ENCODE data around the gene LSAMP.

LSAMP gene

DNA sequence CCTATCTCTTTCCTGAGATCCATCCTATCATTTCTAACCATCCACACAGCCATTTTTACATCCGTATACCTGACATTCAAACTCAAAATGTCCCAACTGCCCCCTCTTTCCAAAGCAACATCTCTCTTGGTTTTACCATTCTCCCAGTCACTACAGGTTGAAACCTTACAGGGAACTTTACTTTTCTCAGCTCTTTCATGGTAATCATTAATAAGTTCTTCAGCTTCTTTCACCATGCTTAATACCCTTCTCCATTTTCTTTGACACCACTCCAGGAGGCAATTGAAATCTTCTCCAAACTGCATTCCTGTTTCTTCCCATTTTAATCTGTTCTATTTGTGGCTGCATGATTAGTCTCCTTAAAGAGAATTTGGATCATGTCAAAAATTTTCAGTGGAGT lies 469.5 kb downstream of the LSAMP start:
- Histone ChIP-seq H3K36me3 (ENCODE audit: control insufficient read depth in 2 of 2, insufficient read depth in 2 of 2, low read length in 2 of 2) (no peaks in the 10 kb centered on the region), H3K27ac (ENCODE audit: low read length) (no peak overlapping the region), H3K4me1 (ENCODE audit: control insufficient read depth, insufficient read depth, low read length) (no peaks in the 10 kb centered on the region), H3K27me3 (ENCODE audit: control insufficient read depth in 1 of 2, insufficient read depth in 2 of 2, low read length in 2 of 2) (no peaks in the 10 kb centered on the region), H3K4me3 (ENCODE audit: low read length in 2 of 2) (no peak overlapping the region), H3K9ac (ENCODE audit: low read length in 2 of 2) (no peak overlapping the region), H3K9me3 (ENCODE audit: control insufficient read depth in 2 of 2, low read length in 2 of 2) (no peaks in the 10 kb centered on the region)

- no peaks in the 10 kb centered on the region for H3K9me3 ChIP-seq (ENCODE audit: control insufficient read depth in 2 of 2, low read length in 2 of 2)
- no peaks in the 10 kb centered on the region for H3K4me1 ChIP-seq (ENCODE audit: control insufficient read depth, insufficient read depth, low read length)
- no peaks in the 10 kb centered on the region for H3K36me3 ChIP-seq (ENCODE audit: control insufficient read depth in 2 of 2, insufficient read depth in 2 of 2, low read length in 2 of 2)
- H3K9ac ChIP-seq (ENCODE audit: low read length in 2 of 2) = no peak overlapping the region
- no peak overlapping the region for H3K27ac ChIP-seq (ENCODE audit: low read length)
- H3K27me3 ChIP-seq (ENCODE audit: control insufficient read depth in 1 of 2, insufficient read depth in 2 of 2, low read length in 2 of 2) = no peaks in the 10 kb centered on the region
- no peak overlapping the region for H3K4me3 ChIP-seq (ENCODE audit: low read length in 2 of 2)
Observed at GRCh38 chr3:115975353-115975752, 469.9 kb downstream of the LSAMP start.

DNA sequence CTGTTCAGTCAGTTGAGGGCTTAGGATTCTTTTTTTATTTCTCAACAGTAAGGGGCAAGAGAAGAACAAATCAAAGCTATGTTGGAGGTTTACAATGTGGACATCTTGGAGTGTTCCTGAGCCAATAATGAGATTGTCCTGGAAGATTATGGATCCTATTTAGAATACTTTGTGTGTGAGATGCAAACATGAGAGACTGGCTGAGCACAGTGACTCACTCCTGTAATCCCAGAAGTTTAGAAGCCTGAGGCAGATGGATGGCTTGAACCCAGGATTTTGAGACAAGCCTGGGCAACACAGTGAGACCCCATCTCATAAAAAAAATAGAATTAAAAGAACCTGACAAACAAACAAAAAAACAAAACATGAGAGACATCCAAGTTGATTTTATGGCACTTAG lies 470.3 kb downstream of the LSAMP start:
- Histone ChIP-seq H3K36me3 (ENCODE audit: control insufficient read depth in 2 of 2, insufficient read depth in 2 of 2, low read length in 2 of 2) (no peaks in the 10 kb centered on the region), H3K4me3 (ENCODE audit: low read length in 2 of 2) (no peak overlapping the region), H3K27me3 (ENCODE audit: control insufficient read depth in 1 of 2, insufficient read depth in 2 of 2, low read length in 2 of 2) (no peaks in the 10 kb centered on the region), H3K9ac (ENCODE audit: low read length in 2 of 2) (no peak overlapping the region), H3K27ac (ENCODE audit: low read length) (no peak overlapping the region), H3K4me1 (ENCODE audit: control insufficient read depth, insufficient read depth, low read length) (no peaks in the 10 kb centered on the region), H3K9me3 (ENCODE audit: control insufficient read depth in 2 of 2, low read length in 2 of 2) (no peaks in the 10 kb centered on the region)

GRCh38 chr3:115968871-115969270 lies 476.4 kb downstream of the LSAMP start:
- Histone ChIP-seq H3K27ac (ENCODE audit: low read length) (no peak overlapping the region), H3K4me1 (ENCODE audit: control insufficient read depth, insufficient read depth, low read length) (no peaks in the 10 kb centered on the region), H3K4me3 (ENCODE audit: low read length in 2 of 2) (no peak overlapping the region)

DNA sequence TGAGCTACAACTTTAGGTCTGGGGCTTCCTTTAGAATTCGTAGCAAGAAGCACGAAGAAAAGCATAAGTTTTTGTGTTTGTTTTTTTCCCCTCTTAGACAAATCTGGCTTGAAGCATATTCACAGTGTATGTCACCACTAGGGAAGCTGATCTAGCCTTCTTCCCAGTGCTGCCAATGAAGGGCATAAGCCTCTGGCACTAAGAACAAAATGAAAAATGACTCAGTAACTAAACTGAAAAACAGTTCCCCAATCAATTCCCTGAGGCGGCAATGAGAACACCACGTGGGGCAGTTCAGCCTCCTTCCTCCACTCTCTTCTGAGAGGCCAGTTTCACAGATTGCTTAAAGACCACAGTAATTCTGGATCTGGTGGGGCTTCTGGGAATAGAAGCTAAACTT lies 483.9 kb downstream of the LSAMP start:
- Histone ChIP-seq H3K9ac (ENCODE audit: low read length in 2 of 2) (no peak overlapping the region), H3K36me3 (ENCODE audit: control insufficient read depth in 2 of 2, insufficient read depth in 2 of 2, low read length in 2 of 2) (no peaks in the 10 kb centered on the region)

More at GRCh38 chr3:115968871-115969270, 476.4 kb downstream of the LSAMP start:
- Histone ChIP-seq H3K9me3 (ENCODE audit: control insufficient read depth in 2 of 2, low read length in 2 of 2) (no peaks in the 10 kb centered on the region), H3K9ac (ENCODE audit: low read length in 2 of 2) (no peak overlapping the region), H3K36me3 (ENCODE audit: control insufficient read depth in 2 of 2, insufficient read depth in 2 of 2, low read length in 2 of 2) (no peaks in the 10 kb centered on the region), H3K27me3 (ENCODE audit: control insufficient read depth in 1 of 2, insufficient read depth in 2 of 2, low read length in 2 of 2) (no peaks in the 10 kb centered on the region)

DNA sequence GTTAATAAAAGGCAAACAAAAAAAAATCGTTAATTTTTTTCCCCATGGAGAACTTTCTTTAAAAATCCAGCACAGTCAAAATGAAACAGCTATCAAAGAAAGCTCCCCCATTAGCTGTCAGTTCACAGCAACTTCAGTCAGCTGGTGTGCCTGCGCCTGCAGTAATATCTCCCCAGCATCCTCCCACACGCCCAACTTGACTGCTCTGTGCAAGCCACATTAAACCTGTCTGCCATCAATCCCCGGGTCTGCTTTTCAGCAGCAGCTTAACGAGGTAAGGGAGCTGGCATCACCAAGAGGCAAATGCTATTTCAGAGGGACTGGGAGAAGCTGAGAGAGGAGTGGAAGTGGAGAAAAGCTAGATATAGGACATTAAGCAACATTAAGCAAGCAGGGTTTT lies 484.5 kb downstream of the LSAMP start:
- Histone ChIP-seq H3K9ac (ENCODE audit: low read length in 2 of 2) (no peak overlapping the region), H3K27me3 (ENCODE audit: control insufficient read depth in 1 of 2, insufficient read depth in 2 of 2, low read length in 2 of 2) (no peaks in the 10 kb centered on the region), H3K4me3 (ENCODE audit: low read length in 2 of 2) (no peak overlapping the region), H3K9me3 (ENCODE audit: control insufficient read depth in 2 of 2, low read length in 2 of 2) (no peaks in the 10 kb centered on the region), H3K4me1 (ENCODE audit: control insufficient read depth, insufficient read depth, low read length) (no peaks in the 10 kb centered on the region), H3K36me3 (ENCODE audit: control insufficient read depth in 2 of 2, insufficient read depth in 2 of 2, low read length in 2 of 2) (no peaks in the 10 kb centered on the region), H3K27ac (ENCODE audit: low read length) (no peak overlapping the region)

More for the DNA sequence above, 483.9 kb downstream of the LSAMP start:
- Histone ChIP-seq H3K27ac (ENCODE audit: low read length) (no peak overlapping the region), H3K4me3 (ENCODE audit: low read length in 2 of 2) (no peak overlapping the region), H3K9me3 (ENCODE audit: control insufficient read depth in 2 of 2, low read length in 2 of 2) (no peaks in the 10 kb centered on the region), H3K27me3 (ENCODE audit: control insufficient read depth in 1 of 2, insufficient read depth in 2 of 2, low read length in 2 of 2) (no peaks in the 10 kb centered on the region), H3K4me1 (ENCODE audit: control insufficient read depth, insufficient read depth, low read length) (no peaks in the 10 kb centered on the region)

DNA sequence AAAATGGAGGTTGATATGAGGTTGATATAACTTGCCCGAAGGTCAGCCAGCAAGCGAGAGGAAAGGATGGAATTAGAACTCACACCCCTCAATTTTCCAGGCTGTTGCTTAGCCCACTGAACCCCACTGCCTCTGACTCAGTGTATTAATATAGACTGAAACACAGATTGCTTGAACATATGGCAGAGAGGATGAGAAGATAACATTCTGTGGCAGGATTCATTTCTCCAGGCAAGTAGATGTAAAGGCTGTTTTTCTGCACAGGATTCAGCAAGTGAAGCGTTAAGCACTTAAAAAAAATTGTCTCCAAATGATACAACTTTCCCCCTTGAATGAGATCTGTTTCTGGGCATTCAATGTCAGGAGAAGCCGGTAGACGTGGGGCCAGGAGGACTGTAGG lies 486.8 kb downstream of the LSAMP start:
- no peaks in the 10 kb centered on the region for H3K27me3 ChIP-seq (ENCODE audit: control insufficient read depth in 1 of 2, insufficient read depth in 2 of 2, low read length in 2 of 2)
- H3K4me1 ChIP-seq (ENCODE audit: control insufficient read depth, insufficient read depth, low read length) = no peaks in the 10 kb centered on the region
- H3K9ac ChIP-seq (ENCODE audit: low read length in 2 of 2) = no peak overlapping the region
- no peak overlapping the region for H3K27ac ChIP-seq (ENCODE audit: low read length)
- H3K4me3 ChIP-seq (ENCODE audit: low read length in 2 of 2) = no peak overlapping the region
- no peaks in the 10 kb centered on the region for H3K36me3 ChIP-seq (ENCODE audit: control insufficient read depth in 2 of 2, insufficient read depth in 2 of 2, low read length in 2 of 2)
- H3K9me3 ChIP-seq (ENCODE audit: control insufficient read depth in 2 of 2, low read length in 2 of 2) = no peaks in the 10 kb centered on the region

- no peak overlapping the region for H3K4me3 ChIP-seq (ENCODE audit: low read length in 2 of 2)
- no peak overlapping the region for H3K27ac ChIP-seq (ENCODE audit: low read length)
- no peak overlapping the region for H3K9ac ChIP-seq (ENCODE audit: low read length in 2 of 2)
- no peaks in the 10 kb centered on the region for H3K36me3 ChIP-seq (ENCODE audit: control insufficient read depth in 2 of 2, insufficient read depth in 2 of 2, low read length in 2 of 2)
- no peaks in the 10 kb centered on the region for H3K9me3 ChIP-seq (ENCODE audit: control insufficient read depth in 2 of 2, low read length in 2 of 2)
- H3K27me3 ChIP-seq (ENCODE audit: control insufficient read depth in 1 of 2, insufficient read depth in 2 of 2, low read length in 2 of 2) = no peaks in the 10 kb centered on the region
- H3K4me1 ChIP-seq (ENCODE audit: control insufficient read depth, insufficient read depth, low read length) = no peaks in the 10 kb centered on the region
Observed at GRCh38 chr3:115947325-115947724, 498.0 kb downstream of the LSAMP start.

DNA sequence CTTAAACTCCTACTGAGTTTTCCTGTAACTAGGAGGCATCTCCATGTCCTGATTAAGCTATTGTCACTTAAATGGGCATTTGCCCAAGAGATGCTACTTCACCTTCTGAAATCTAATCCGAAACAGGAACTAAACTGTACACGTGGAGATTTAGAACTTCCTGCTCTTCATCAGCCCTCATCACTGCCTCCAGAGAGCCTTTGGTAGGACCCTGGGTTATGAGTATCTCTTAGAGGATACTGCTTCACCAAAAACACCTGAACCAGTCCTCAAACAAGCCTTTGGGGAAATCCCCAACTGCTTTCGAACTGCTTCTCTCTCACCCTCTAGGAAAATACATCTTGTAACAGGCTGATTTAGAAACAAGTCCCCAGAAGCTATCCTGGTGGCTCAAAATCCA lies 501.7 kb downstream of the LSAMP start:
- Histone ChIP-seq H3K9ac (ENCODE audit: low read length in 2 of 2) (no peak overlapping the region), H3K9me3 (ENCODE audit: control insufficient read depth in 2 of 2, low read length in 2 of 2) (no peaks in the 10 kb centered on the region), H3K4me3 (ENCODE audit: low read length in 2 of 2) (no peak overlapping the region), H3K27ac (ENCODE audit: low read length) (no peak overlapping the region), H3K4me1 (ENCODE audit: control insufficient read depth, insufficient read depth, low read length) (no peaks in the 10 kb centered on the region), H3K27me3 (ENCODE audit: control insufficient read depth in 1 of 2, insufficient read depth in 2 of 2, low read length in 2 of 2) (no peaks in the 10 kb centered on the region), H3K36me3 (ENCODE audit: control insufficient read depth in 2 of 2, insufficient read depth in 2 of 2, low read length in 2 of 2) (no peaks in the 10 kb centered on the region)

DNA sequence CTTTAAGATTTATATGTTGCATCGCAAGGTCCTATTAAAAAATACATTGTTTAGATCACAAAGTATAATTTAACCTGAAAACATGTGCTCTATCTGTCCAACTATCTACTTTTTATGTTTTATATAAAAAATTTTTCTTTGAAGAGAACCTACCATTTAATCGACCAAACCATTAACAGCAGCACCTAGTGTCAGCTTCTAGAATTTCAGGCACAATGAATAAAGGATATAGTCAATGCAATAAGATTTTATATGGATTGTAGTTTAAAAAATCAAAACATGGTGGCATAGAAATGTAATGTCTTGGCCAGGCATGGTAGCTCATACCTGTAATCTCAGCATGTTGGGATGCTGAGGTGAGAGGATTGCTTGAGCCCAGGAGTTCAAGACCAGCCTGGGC lies 508.2 kb downstream of the LSAMP start:
- Histone ChIP-seq H3K4me1 (ENCODE audit: control insufficient read depth, insufficient read depth, low read length) (no peaks in the 10 kb centered on the region), H3K36me3 (ENCODE audit: control insufficient read depth in 2 of 2, insufficient read depth in 2 of 2, low read length in 2 of 2) (no peaks in the 10 kb centered on the region), H3K4me3 (ENCODE audit: low read length in 2 of 2) (no peak overlapping the region), H3K27me3 (ENCODE audit: control insufficient read depth in 1 of 2, insufficient read depth in 2 of 2, low read length in 2 of 2) (no peaks in the 10 kb centered on the region), H3K9ac (ENCODE audit: low read length in 2 of 2) (no peak overlapping the region), H3K27ac (ENCODE audit: low read length) (no peak overlapping the region), H3K9me3 (ENCODE audit: control insufficient read depth in 2 of 2, low read length in 2 of 2) (no peaks in the 10 kb centered on the region)

- Histone ChIP-seq H3K4me1 (ENCODE audit: control insufficient read depth, insufficient read depth, low read length) (no peaks in the 10 kb centered on the region), H3K9me3 (ENCODE audit: control insufficient read depth in 2 of 2, low read length in 2 of 2) (no peaks in the 10 kb centered on the region), H3K27me3 (ENCODE audit: control insufficient read depth in 1 of 2, insufficient read depth in 2 of 2, low read length in 2 of 2) (no peaks in the 10 kb centered on the region), H3K27ac (ENCODE audit: low read length) (no peak overlapping the region), H3K36me3 (ENCODE audit: control insufficient read depth in 2 of 2, insufficient read depth in 2 of 2, low read length in 2 of 2) (no peaks in the 10 kb centered on the region), H3K4me3 (ENCODE audit: low read length in 2 of 2) (no peak overlapping the region), H3K9ac (ENCODE audit: low read length in 2 of 2) (no peak overlapping the region)
Observed at GRCh38 chr3:115932807-115933206, 512.5 kb downstream of the LSAMP start.

DNA sequence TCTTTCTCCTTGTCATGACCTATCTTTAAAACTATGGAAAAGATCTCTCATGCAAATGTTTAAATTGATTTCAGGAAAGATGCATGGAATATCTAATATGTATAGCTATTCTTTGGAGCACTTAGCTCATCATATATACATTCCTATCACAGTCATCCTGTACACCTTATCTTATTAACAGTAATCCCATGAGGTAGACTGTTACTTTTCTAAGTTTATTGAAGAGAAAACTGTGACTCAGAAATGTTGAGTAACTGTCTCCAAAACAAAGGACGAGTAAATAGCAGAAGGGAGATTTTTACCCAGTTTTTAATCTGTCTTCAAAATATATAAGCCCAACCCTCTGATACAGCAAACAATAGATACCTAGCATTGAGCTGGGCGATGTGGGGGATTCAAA lies 513.7 kb downstream of the LSAMP start:
- H3K4me3 ChIP-seq (ENCODE audit: low read length in 2 of 2) = no peak overlapping the region
- H3K36me3 ChIP-seq (ENCODE audit: control insufficient read depth in 2 of 2, insufficient read depth in 2 of 2, low read length in 2 of 2) = no peaks in the 10 kb centered on the region
- no peak overlapping the region for H3K9ac ChIP-seq (ENCODE audit: low read length in 2 of 2)
- no peaks in the 10 kb centered on the region for H3K4me1 ChIP-seq (ENCODE audit: control insufficient read depth, insufficient read depth, low read length)
- H3K27me3 ChIP-seq (ENCODE audit: control insufficient read depth in 1 of 2, insufficient read depth in 2 of 2, low read length in 2 of 2) = no peaks in the 10 kb centered on the region
- H3K9me3 ChIP-seq (ENCODE audit: control insufficient read depth in 2 of 2, low read length in 2 of 2) = no peaks in the 10 kb centered on the region
- H3K27ac ChIP-seq (ENCODE audit: low read length) = no peak overlapping the region
